HK-2 (cell line): ENCODE data around the gene KLF13.

Experiments
- DNase-seq: peaks from one replicate; pipeline ENCODE4 v3.0.0-alpha.2; 2018; ENCODE audit not compliant: unreplicated experiment

KLF13 gene

GRCh38 chr15:31381801-31382712, 55.4 kb downstream of the KLF13 start:
- DNase-seq, result no peak

GRCh38 chr15:31382713-31383045, 56.0 kb downstream of the KLF13 start:
- DNase-seq, result no peak

GRCh38 chr15:31383139-31383538, 56.5 kb downstream of the KLF13 start:
- DNase-seq, result no peak

- no peak for DNase-seq
Observed at GRCh38 chr15:31384568-31384967, 57.9 kb downstream of the KLF13 start.

GRCh38 chr15:31385736-31386135, 59.1 kb downstream of the KLF13 start:
- DNase-seq, result no peak

- no peak for DNase-seq
Observed at GRCh38 chr15:31387092-31387478, 60.5 kb downstream of the KLF13 start.

GRCh38 chr15:31387479-31388118, 61.0 kb downstream of the KLF13 start:
- no peak for DNase-seq

GRCh38 chr15:31389576-31389975, 62.9 kb downstream of the KLF13 start:
- DNase-seq, result no peak

GRCh38 chr15:31390029-31390428, 63.4 kb downstream of the KLF13 start:
- DNase-seq, result no peak

GRCh38 chr15:31390777-31391486, 64.3 kb downstream of the KLF13 start:
- no peak for DNase-seq

GRCh38 chr15:31391687-31392671, 65.3 kb downstream of the KLF13 start:
- DNase-seq, result peak; percentile 47

GRCh38 chr15:31392761-31393401, 66.2 kb downstream of the KLF13 start:
- no peak for DNase-seq

- DNase-seq, result no peak
Observed at GRCh38 chr15:31393444-31394091, 66.9 kb downstream of the KLF13 start.

GRCh38 chr15:31396881-31397560, 70.4 kb downstream of the KLF13 start:
- no peak for DNase-seq

GRCh38 chr15:31397851-31398661, 71.4 kb downstream of the KLF13 start:
- no peak for DNase-seq

GRCh38 chr15:31398677-31399301, 72.2 kb downstream of the KLF13 start:
- no peak for DNase-seq

- no peak for DNase-seq
Observed at GRCh38 chr15:31399544-31400171, 73.0 kb downstream of the KLF13 start.
